AG09319 (cell line): ENCODE results near the gene KCNA5.

ENCODE experiments used
- DNase-seq: peaks from one replicate; pipeline ENCODE4 v3.0.0-alpha.2; 2010; ENCODE audit warnings: low read depth; ENCODE audit errors: extremely low read depth
- TF ChIP-seq, protein P1 (sequence below): IDR thresholded peaks from 2 replicates; pipeline ENCODE4 v1.5.1; 2011; ENCODE audit warnings: low read depth, mild to moderate bottlenecking, inconsistent platforms, low read length, moderate library complexity

KCNA5 gene

DNA sequence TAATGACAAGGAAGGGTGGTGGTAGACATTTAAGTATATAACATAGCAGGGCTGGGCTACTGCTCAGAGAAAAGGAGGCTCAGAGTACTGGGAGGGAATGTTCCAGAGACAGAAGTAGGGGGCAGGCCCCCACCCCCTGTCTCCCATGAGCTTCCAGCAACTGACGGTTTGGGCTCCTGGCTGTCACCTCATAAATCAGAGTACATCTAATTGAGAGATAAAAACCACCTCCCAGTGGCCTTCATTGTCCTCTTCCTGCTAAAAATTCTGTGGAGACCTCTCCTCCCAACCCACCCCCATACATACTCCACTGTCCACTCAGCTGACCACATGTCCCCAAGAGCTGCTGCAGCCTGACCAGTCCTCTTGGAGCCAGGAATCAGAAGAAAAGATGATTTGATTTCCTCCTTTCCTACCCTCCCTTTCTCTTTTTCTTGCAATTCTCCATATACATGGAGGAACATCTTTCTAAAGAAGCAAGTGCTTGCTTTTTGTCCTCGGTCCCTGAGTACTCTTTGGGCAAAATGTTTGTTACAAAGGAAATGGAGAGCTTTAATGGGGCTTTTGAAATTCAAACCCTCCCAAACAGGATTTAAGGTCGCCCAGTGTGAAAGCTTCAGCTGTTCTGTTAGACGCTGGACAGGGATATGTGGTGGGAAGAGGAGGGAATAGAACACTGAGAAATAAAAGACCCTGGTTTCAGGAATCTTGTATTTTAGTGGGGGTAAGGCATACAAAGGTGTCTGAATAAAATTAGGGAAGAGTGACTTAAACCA, 16.4 kb upstream of the KCNA5 start:
- DNase-seq, result no peak
- TF ChIP-seq, protein P1, sequence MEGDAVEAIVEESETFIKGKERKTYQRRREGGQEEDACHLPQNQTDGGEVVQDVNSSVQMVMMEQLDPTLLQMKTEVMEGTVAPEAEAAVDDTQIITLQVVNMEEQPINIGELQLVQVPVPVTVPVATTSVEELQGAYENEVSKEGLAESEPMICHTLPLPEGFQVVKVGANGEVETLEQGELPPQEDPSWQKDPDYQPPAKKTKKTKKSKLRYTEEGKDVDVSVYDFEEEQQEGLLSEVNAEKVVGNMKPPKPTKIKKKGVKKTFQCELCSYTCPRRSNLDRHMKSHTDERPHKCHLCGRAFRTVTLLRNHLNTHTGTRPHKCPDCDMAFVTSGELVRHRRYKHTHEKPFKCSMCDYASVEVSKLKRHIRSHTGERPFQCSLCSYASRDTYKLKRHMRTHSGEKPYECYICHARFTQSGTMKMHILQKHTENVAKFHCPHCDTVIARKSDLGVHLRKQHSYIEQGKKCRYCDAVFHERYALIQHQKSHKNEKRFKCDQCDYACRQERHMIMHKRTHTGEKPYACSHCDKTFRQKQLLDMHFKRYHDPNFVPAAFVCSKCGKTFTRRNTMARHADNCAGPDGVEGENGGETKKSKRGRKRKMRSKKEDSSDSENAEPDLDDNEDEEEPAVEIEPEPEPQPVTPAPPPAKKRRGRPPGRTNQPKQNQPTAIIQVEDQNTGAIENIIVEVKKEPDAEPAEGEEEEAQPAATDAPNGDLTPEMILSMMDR, result no peak

DNA sequence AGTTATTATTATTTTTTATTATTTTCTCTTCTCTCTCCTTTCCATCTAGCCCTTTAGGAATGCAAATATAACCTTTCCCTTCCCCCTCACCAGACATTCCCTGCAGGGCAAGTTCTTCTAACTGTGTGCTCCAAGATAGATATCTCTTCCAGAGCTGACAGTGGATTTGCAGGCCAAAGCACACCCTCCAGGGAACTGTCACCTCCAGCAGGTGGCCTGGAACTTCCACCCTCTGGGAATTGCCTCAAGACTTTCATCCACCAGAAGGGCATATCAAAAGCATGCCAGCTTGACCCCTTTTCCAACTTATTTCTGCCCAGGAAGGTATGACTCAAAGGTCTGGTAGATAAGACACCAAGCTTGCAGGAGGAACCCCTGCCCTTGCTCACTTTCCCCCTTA, 13.6 kb upstream of the KCNA5 start:
- TF ChIP-seq, protein P1, result no peak
- no peak for DNase-seq

DNA sequence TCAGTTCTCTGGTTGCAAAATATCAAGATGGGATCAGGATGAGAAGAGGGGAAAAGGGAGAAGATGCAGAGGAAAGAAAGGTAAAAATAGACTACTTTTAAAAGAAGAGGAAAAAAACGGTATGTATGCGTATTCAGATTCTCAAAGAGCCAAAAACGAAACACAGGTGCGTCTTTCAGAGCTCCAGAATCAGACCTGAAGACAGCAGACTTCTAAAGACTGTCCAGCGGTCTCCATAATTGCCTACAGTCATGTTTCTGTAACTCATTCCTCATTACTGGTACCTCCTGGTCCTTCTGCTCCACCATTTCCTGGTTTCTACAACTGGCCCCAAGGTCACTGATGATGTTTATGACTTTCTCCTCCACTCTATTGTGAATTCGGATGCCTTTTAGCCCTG, 12.4 kb upstream of the KCNA5 start:
- TF ChIP-seq, protein P1, result no peak
- no peak for DNase-seq

DNA sequence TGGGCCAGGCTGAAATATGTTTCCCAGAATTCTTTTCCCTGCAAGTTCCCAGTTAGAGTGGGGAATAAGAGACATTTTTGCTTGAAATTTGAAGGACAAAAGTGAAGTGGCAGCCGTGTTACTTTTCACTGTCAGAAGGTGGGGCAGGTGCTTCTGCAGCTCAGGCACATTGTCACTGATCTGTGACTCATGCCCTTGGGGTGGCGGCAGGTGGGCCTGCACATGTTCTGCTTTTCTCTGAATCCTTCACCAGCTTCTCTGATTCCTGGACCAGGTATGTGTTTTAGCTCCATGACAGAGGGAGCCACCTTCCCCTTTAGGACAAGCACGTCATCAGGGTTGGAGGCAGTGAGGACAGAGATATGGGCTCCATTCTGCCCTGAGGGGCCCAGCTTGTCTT, 11.7 kb upstream of the KCNA5 start:
- no peak for DNase-seq
- TF ChIP-seq, protein P1, result no peak

DNA sequence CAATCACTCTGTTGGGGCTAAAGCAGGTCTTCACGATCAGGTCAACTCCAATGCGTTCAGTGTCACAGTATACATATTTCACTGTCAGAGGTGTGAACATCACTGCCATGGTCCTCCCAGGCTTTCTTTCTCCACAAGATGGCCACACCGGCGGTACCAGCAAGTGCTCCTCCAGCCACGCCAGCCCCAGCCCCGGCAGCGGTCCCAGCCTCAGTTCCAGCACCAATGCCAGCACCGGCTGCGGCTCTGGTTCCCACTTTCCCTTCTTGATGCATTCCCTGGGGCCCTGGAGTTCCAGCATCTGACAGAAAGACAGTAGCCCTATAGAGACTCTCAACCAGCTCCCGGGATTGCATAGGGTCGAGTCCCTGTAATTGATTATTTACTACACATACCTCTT, 10.9 kb upstream of the KCNA5 start:
- TF ChIP-seq, protein P1, result no peak
- DNase-seq, result no peak

DNA sequence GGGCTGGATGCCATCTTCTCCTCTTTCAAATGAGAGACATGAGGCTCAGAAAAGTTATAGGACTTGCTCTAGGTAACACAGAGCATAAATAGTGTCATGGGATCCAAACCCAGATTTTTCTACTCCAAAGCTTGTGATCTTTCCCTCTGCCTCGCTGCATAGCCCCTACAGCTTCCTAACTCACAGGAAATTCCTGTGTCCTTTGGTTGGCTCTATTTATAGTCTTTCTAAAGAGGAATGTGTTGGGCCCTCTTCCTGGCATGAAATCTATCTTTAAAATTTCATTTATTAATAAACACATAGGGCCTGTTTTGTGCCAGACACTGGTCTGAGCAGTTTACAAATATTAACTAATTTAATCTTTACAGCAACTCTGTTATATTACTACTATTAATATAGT, 9.8 kb upstream of the KCNA5 start:
- DNase-seq, result no peak
- TF ChIP-seq, protein P1, result no peak

DNA sequence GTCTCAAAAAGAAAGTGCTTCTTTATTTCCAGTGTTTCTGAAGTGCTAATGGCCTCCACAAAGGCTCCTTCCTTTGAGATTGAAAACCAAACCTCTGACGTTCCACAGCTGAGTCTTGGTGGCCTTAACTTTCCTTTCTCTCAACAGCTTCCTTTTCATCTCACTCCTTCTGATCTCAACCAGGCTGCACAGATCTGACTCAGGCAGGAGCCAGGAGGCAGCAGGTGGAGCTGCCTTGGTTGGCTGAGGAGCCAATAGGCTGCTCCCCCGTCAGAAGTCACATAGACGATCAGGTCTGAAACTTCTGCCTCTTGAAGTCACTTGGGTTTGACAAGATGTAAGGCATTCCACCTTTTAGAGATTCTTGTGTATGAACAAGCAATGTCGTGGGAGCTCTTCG, 9.1 kb upstream of the KCNA5 start:
- no peak for DNase-seq
- TF ChIP-seq, protein P1, result no peak
